Measurements from ENCODE around the gene FKBP15. TPM values are rescaled to one million over a fixed set of nuclear protein-coding genes. Genes with fewer than 3 reads are reported as not detected.

The FKBP15 gene
- total and polyA plus RNA-seq, 2 of the 4 experiments (the other 2 are of a cell fraction) = 20.4 to 25.5 TPM

DNA sequence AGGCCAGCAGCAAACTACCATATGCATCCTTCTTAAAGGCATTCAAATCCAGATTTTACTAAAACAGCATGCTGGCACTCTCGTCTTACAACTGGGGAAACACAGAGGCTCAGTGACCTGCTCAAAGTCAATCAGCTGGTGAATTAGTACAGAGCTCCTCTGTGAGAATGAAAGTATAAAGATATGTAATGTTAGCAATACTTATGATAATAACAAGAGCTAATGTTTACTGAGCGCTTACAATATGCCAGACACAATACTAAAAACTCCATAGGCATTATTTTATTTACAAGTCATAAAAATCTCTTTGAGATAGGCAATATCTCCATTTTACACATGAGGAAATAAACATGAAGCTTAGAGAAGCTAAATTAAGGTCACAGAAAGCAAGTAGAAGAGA, 28.6 kb downstream of the FKBP15 start:
- in situ Hi-C loops (cut with MboI; ENCODE audit: low sequenced_read_pairs) = no loop called here
- no TSS peak for BruUV-seq (replicated peaks)
- Histone ChIP-seq H2BK15ac (ENCODE audit: low read depth, low read length) (no peak overlapping the region), H4K91ac (ENCODE audit: insufficient read depth, low read depth, low read length) (no peak overlapping the region), H3K4ac (ENCODE audit: low read depth, low read length) (no peak overlapping the region), H4K8ac (ENCODE audit: low read depth in 2 of 2, low read length in 2 of 2) (no peak overlapping the region), H3K9ac (ENCODE audit: low read depth, low read length) (no peak overlapping the region), H3K79me1 (ENCODE audit: low read depth in 1 of 2, low read length in 2 of 2) (peaks cover 0 to 10% of the 10 kb centered on the region in 2 experiments; a peak in 2 of 4 replicates), H4K20me1 (ENCODE audit: insufficient read depth, low read length) (no peaks in the 10 kb centered on the region), H2BK5ac (ENCODE audit: low read depth, low read length, poor library complexity, severe bottlenecking) (no peak overlapping the region), H3K23ac (ENCODE audit: low read depth, low read length) (no peak overlapping the region), H3K9me3 (ENCODE audit: control insufficient read depth, insufficient read depth, low read length) (no peaks in the 10 kb centered on the region), H3K27me3 (ENCODE audit: control insufficient read depth, insufficient read depth, low read length) (no peaks in the 10 kb centered on the region), H2AK9ac (replicated peaks; ENCODE audit: low read depth, low read length, poor library complexity) (no peak overlapping the region), H3K56ac (ENCODE audit: extremely low read depth, insufficient read depth, low read length) (no peak overlapping the region), H3K4me3 (ENCODE audit: insufficient read depth, low read depth, low read length) (no peak overlapping the region), H3K9me1 (ENCODE audit: insufficient read depth, low read length) (peaks cover 10% of the 10 kb centered on the region), H2BK120ac (ENCODE audit: low read depth, low read length) (no peak overlapping the region), H2AFZ (replicated peaks; ENCODE audit: low read length, poor library complexity) (no peak overlapping the region), H3K36me3 (ENCODE audit: control insufficient read depth, insufficient read depth, low read length) (peaks cover 16% of the 10 kb centered on the region), H3K18ac (ENCODE audit: low read depth, low read length) (no peak overlapping the region), H3K14ac (replicated peaks; ENCODE audit: low read depth, low read length) (no peak overlapping the region), H3K4me2 (ENCODE audit: low read depth, low read length) (no peak overlapping the region), H3K27ac (ENCODE audit: insufficient read depth, low read length) (no peak overlapping the region), H2BK20ac (ENCODE audit: low read depth, low read length) (no peak overlapping the region), H2AK5ac (ENCODE audit: low read depth, low read length) (no peak overlapping the region), H4K5ac (ENCODE audit: low read depth, low read length) (no peak overlapping the region), H3K4me1 (ENCODE audit: control insufficient read depth, insufficient read depth, low read length) (peaks cover 6% of the 10 kb centered on the region)
- ATAC-seq (ENCODE audit: low read depth) = no peak
- CTCF ChIA-PET = no interaction called here
- no CpG with 5 or more reads among the region's 2 CpGs for WGBS, 2 experiments (ENCODE audit: extremely low coverage in 2 of 2, insufficient read length in 1 of 2)
- intact Hi-C loops (cut with micrococcal nuclease) = loop anchor here (10.0 kb wide), 1 partner anchor 72 kb away; no protein-coding TSS in a partner anchor
- POLR2A ChIA-PET (ENCODE audit: unreplicated experiment) = no interaction called here
- TF ChIP-seq RFX5 (IDR thresholded peaks at IDR 0.05; ENCODE audit: low read depth, low read length) (no peak), MXI1 (IDR thresholded peaks at IDR 0.05; ENCODE audit: borderline replicate concordance, low read depth, low read length) (no peak)
- no peak for DNase-seq
- dilution Hi-C loops (cut with HindIII; ENCODE audit: low sequenced_read_pairs, unreplicated experiment) = no loop called here

All from IMR-90 (cell line).